ENCODE data around the gene CROCC. TPM values are rescaled to one million over a fixed set of nuclear protein-coding genes. Genes with fewer than 3 reads are reported as not detected.

The CROCC gene
- total and polyA plus RNA-seq, 9 of the 15 experiments (the other 6 are each of a cell fraction or from before 2014, with no cell fraction given) = 0.17 to 15.4 (median 7.6) TPM

- TF ChIP-seq, protein P1, sequence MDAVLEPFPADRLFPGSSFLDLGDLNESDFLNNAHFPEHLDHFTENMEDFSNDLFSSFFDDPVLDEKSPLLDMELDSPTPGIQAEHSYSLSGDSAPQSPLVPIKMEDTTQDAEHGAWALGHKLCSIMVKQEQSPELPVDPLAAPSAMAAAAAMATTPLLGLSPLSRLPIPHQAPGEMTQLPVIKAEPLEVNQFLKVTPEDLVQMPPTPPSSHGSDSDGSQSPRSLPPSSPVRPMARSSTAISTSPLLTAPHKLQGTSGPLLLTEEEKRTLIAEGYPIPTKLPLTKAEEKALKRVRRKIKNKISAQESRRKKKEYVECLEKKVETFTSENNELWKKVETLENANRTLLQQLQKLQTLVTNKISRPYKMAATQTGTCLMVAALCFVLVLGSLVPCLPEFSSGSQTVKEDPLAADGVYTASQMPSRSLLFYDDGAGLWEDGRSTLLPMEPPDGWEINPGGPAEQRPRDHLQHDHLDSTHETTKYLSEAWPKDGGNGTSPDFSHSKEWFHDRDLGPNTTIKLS (IDR thresholded peaks at IDR 0.05; ENCODE audit: borderline replicate concordance, low read depth) = 0 out of 2 replicates have a peak, but pooled peaks have one; percentile 16
- TF ChIP-seq EP400 (IDR thresholded peaks at IDR 0.05) (peak; percentile 44; the same call in 1 of the 2 replicates), ZFP30 (CRISPR knock-in tag; IDR thresholded peaks at IDR 0.05; ENCODE audit: borderline replicate concordance) (peak; percentile 93; the same call in 1 of the 2 replicates), OTX1 (CRISPR knock-in tag; IDR thresholded peaks at IDR 0.05) (peak; percentile 100), MAFG (tag; conservative IDR thresholded peaks at IDR 0.05) (peak; percentile 41; the same call in 1 of the 2 replicates), CXXC5 (CRISPR knock-in tag; IDR thresholded peaks at IDR 0.05) (peak; percentile 60), ZNF263 (CRISPR knock-in tag; IDR thresholded peaks at IDR 0.05; ENCODE audit: borderline replicate concordance) (peak; percentile 47; the same call in 1 of the 2 replicates), PHB (CRISPR knock-in tag; IDR thresholded peaks at IDR 0.05) (peak; percentile 79; the same call in 1 of the 2 replicates), ZFP1 (CRISPR knock-in tag; IDR thresholded peaks at IDR 0.05) (peak; percentile 63; the same call in 1 of the 2 replicates), ZNF740 (CRISPR knock-in tag; IDR thresholded peaks at IDR 0.05) (0 out of 2 replicates have a peak, but pooled peaks have one; percentile 50), ZNF740 (tag; IDR thresholded peaks at IDR 0.05) (0 out of 4 replicates have a peak, but pooled peaks of 1 of the 2 experiments have one; percentile 22), AFF1 (IDR thresholded peaks at IDR 0.05; ENCODE audit: low read depth in 1 of 2, partially characterized antibody in 2 of 2) (peak; percentile 73 to 97), KLF10 (CRISPR knock-in tag; IDR thresholded peaks at IDR 0.05) (peak; percentile 94), ZNF445 (CRISPR knock-in tag; IDR thresholded peaks at IDR 0.05; ENCODE audit: low read depth) (peak; percentile 94), CGGBP1 (CRISPR knock-in tag; IDR thresholded peaks at IDR 0.05) (peak; percentile 99)
- TF ChIP-seq, protein P2, sequence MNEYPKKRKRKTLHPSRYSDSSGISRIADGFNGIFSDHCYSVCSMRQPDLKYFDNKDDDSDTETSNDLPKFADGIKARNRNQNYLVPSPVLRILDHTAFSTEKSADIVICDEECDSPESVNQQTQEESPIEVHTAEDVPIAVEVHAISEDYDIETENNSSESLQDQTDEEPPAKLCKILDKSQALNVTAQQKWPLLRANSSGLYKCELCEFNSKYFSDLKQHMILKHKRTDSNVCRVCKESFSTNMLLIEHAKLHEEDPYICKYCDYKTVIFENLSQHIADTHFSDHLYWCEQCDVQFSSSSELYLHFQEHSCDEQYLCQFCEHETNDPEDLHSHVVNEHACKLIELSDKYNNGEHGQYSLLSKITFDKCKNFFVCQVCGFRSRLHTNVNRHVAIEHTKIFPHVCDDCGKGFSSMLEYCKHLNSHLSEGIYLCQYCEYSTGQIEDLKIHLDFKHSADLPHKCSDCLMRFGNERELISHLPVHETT (CRISPR knock-in tag; conservative IDR thresholded peaks at IDR 0.05 in 1 of 2, IDR thresholded peaks at IDR 0.05 in 1 of 2) = 0 out of 4 replicates have a peak, but pooled peaks of 1 of the 2 experiments have one; percentile 54
These were observed 26.0 kb upstream of the CROCC start, which contains the start of gene RNU1-2 (continued) for GRCh38 chr1:16895598-16896315.
